D721Med (cell line): ENCODE measurements around the gene GRIP2.

Experiments
- DNase-seq: peaks from one replicate; pipeline ENCODE4 v3.0.0; 2011; ENCODE audit warnings: low spot score; ENCODE audit not compliant: insufficient read length
- FAIRE-seq: peaks from 2 replicates; lab custom pipeline; 2011; peaks lifted over from hg19 to GRCh38; lab: Jason Lieb, UNC
- CTCF ChIP-seq: IDR thresholded peaks from 2 replicates; pipeline ENCODE4 v1.5.1; 2012; ENCODE audit warnings: mild to moderate bottlenecking, control low read depth; ENCODE audit not compliant: insufficient read depth; ENCODE audit errors: missing control alignments

Gene GRIP2

GRCh38 chr3:14445773-14446172 lies 94.4 kb downstream of the GRIP2 start:
- DNase-seq (no peak), FAIRE-seq (no peak)
- TF ChIP-seq CTCF, result no peak

GRCh38 chr3:14444380-14444779 lies 95.8 kb downstream of the GRIP2 start:
- DNase-seq (no peak), FAIRE-seq (no peak)
- no peak for TF ChIP-seq CTCF

GRCh38 chr3:14441920-14442300 lies 98.2 kb downstream of the GRIP2 start:
- TF ChIP-seq CTCF, result no peak
- FAIRE-seq, result no peak
- no peak for DNase-seq

- no peak for TF ChIP-seq CTCF
- no peak for FAIRE-seq
- DNase-seq, result no peak
Observed at GRCh38 chr3:14441240-14441919, 98.8 kb downstream of the GRIP2 start.

- DNase-seq (no peak), FAIRE-seq (no peak)
- TF ChIP-seq CTCF, result no peak
Observed at GRCh38 chr3:14440531-14441239, 99.5 kb downstream of the GRIP2 start.

GRCh38 chr3:14440168-14440518 lies 100.0 kb downstream of the GRIP2 start:
- DNase-seq, result no peak
- no peak for FAIRE-seq
- TF ChIP-seq CTCF, result no peak
